Chondrocyte (in vitro differentiated cells): ENCODE results near the gene SEC14L3. TPM values are rescaled to one million over a fixed set of nuclear protein-coding genes. Genes with fewer than 3 reads are reported as not detected.

ENCODE experiments used
- DNase-seq: peaks from one replicate; pipeline ENCODE4 v3.0.0; 2021; ENCODE audit warnings: mixed read lengths, low spot score
- H3K27ac Mint-ChIP-seq: one replicate; pipeline ENCODE4 v1.8.0; 2021; ENCODE audit warnings: mild to moderate bottlenecking, moderate library complexity, mixed read lengths; ENCODE audit not compliant: unreplicated experiment
- H3K27me3 Mint-ChIP-seq: 2 replicates; pipeline ENCODE4 v1.8.0; 2021; ENCODE audit warnings: low read depth, mixed read lengths
- H3K36me3 Mint-ChIP-seq: 2 replicates; pipeline ENCODE4 v1.8.0; 2021; ENCODE audit warnings: low read depth, mixed read lengths
- H3K4me1 Mint-ChIP-seq: 2 replicates; pipeline ENCODE4 v1.8.0; 2021; ENCODE audit warnings: low read depth, mild to moderate bottlenecking, mixed read lengths
- H3K4me3 Mint-ChIP-seq: one replicate; pipeline ENCODE4 v1.8.0; 2021; ENCODE audit warnings: mild to moderate bottlenecking, moderate library complexity, mixed read lengths; ENCODE audit not compliant: unreplicated experiment
- H3K9me3 Mint-ChIP-seq: 2 replicates; pipeline ENCODE4 v1.8.0; 2021; ENCODE audit warnings: low read depth, mixed read lengths
- CTCF ChIP-seq: fragments of 200-600 bp; sonication (generic); IDR thresholded peaks from 2 replicates; pipeline ENCODE4 v1.5.0; 2021; ENCODE audit warnings: antibody characterized with exemption, mild to moderate bottlenecking, moderate library complexity
- total RNA-seq: library from RNA; stranded (reverse); gene quantifications from 3 replicates; pipeline ENCODE4 v1.2.1, GENCODE V29; 2021

Gene SEC14L3
- total RNA-seq, 1 donor from 2014 or later: not detected

GRCh38 chr22:30497466-30498150, 25.8 kb upstream of the SEC14L3 start:
- Mint-ChIP-seq H3K4me1 (no peaks in the 10 kb centered on the region), H3K4me3 (no peak overlapping the region), H3K27ac (no peak overlapping the region), H3K27me3 (peaks cover 31% of the 10 kb centered on the region), H3K36me3 (no peaks in the 10 kb centered on the region), H3K9me3 (no peaks in the 10 kb centered on the region)
- DNase-seq: no peak
- no peak for TF ChIP-seq CTCF

GRCh38 chr22:30495041-30495784, 23.4 kb upstream of the SEC14L3 start:
- Mint-ChIP-seq H3K4me1 (no peaks in the 10 kb centered on the region), H3K27ac (no peak overlapping the region), H3K4me3 (no peak overlapping the region), H3K36me3 (no peaks in the 10 kb centered on the region), H3K27me3 (peaks cover 37% of the 10 kb centered on the region), H3K9me3 (no peaks in the 10 kb centered on the region)
- TF ChIP-seq CTCF: no peak
- DNase-seq: peak; percentile 77

- no peaks in the 10 kb centered on the region for H3K9me3 Mint-ChIP-seq
- H3K36me3 Mint-ChIP-seq: no peaks in the 10 kb centered on the region
- no peaks in the 10 kb centered on the region for H3K4me1 Mint-ChIP-seq
- peak; percentile 79 for DNase-seq
- H3K27ac Mint-ChIP-seq: no peak overlapping the region
- H3K27me3 Mint-ChIP-seq: peaks cover 26% of the 10 kb centered on the region
- TF ChIP-seq CTCF: no peak
- H3K4me3 Mint-ChIP-seq: no peak overlapping the region
Measured at GRCh38 chr22:30492144-30492543, 20.3 kb upstream of the SEC14L3 start.

- H3K36me3 Mint-ChIP-seq: no peaks in the 10 kb centered on the region
- DNase-seq: peak; percentile 36
- no peaks in the 10 kb centered on the region for H3K4me1 Mint-ChIP-seq
- H3K4me3 Mint-ChIP-seq: no peak overlapping the region
- no peak overlapping the region for H3K27ac Mint-ChIP-seq
- TF ChIP-seq CTCF: no peak
- no peaks in the 10 kb centered on the region for H3K9me3 Mint-ChIP-seq
- H3K27me3 Mint-ChIP-seq: peaks cover 20% of the 10 kb centered on the region
Measured at GRCh38 chr22:30491381-30491780, 19.6 kb upstream of the SEC14L3 start.

- peaks cover 17% of the 10 kb centered on the region for H3K27me3 Mint-ChIP-seq
- peak; percentile 26 for TF ChIP-seq CTCF
Measured at GRCh38 chr22:30490399-30490798, 18.6 kb upstream of the SEC14L3 start.

More at GRCh38 chr22:30490399-30490798, 18.6 kb upstream of the SEC14L3 start:
- no peak overlapping the region for H3K27ac Mint-ChIP-seq
- H3K4me1 Mint-ChIP-seq: no peaks in the 10 kb centered on the region
- DNase-seq: peak; percentile 55
- H3K4me3 Mint-ChIP-seq: no peak overlapping the region
- H3K9me3 Mint-ChIP-seq: no peaks in the 10 kb centered on the region
- no peaks in the 10 kb centered on the region for H3K36me3 Mint-ChIP-seq
